Endometrial microvascular endothelial cells (primary cell): ENCODE data around the gene RAB11FIP3. TPM values are rescaled to one million over a fixed set of nuclear protein-coding genes. Genes with fewer than 3 reads are reported as not detected.
"Not testable (repeated sequence)": the region's sequence is repeated elsewhere in the genome, so short reads cannot be mapped to it uniquely, and the experiment has no call there.

Experiments
- in situ Hi-C: cut with HindIII; loops from 2 replicates; pipeline ENCODE4 v1.10.0; 2017; ENCODE audit warnings: low sequenced_read_pairs, low pct_unique_long_range_greater_than_20kb; ENCODE audit errors: inconsistent ontology term
- total RNA-seq: library from RNA; depleted of rRNA; stranded (reverse); fragments of >200 nt; gene quantifications from one replicate; pipeline ENCODE4 v1.2.3, GENCODE V29; 2015; ENCODE audit errors: inconsistent ontology term

The RAB11FIP3 gene
- total RNA-seq, 1 donor from 2014 or later, result 41.7 TPM

DNA sequence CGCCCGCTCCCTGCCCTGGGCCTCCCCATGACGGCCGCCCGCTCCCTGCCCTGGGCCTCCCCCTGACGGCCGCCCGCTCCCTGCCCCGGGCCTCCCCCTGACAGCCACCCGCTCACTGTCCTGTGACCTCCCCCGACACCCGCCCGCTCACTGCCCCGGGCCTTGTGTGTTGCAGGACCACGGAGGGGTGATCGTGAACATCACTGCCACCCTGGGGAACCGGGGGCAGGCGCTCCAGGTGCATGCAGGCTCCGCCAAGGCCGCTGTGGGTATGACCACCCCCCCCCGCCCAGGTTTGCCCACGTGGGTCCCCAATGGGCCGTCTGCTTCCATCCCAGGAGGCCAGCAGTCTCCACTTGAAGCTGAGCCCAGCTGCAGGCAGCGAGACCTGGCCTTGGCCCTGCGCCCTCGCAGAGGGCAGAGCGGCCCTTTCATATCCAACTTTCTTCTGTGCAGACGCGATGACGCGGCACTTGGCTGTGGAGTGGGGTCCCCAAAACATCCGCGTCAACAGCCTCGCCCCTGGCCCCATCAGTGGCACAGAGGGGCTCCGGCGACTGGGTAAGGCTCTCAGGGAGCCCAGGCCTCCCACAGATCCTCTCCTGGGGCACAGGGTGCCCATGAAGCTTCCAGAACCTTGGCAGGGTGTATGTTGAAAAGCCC is 14.8 kb upstream of the RAB11FIP3 start:
- in situ Hi-C loops, result no loop called here

DNA sequence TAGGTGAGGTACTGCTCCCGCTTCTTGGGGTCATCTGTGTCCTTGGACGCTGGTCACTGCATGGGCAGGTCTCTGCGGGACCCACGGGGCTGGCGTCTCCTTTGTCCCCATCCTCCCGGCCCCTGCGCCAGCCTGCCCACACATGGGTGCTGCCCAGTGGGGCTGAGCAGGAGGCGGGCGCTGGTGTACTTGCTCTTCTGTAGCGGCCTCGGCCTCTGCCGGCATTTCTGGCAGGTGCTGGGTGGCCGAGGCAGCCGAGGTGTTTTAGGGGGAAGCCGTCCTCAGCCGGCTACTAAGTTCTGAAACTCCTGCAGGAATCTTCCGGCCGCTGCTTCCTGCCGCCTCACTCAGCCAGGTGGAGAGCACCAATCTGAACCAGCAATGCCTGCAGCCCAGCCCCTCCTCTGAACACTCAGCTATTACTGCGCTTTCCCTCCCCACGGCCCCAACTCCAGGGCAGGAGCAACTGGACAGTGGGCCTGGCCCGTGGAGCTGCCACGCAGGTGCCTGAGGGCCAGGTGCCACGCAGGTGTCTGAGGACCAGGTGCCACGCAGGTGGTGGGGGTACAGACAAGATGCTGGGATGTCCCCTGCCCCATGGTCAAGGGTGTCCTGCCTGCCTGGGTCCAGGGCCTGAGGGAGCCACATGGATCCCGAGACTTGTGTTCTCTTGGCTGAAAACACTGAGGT is 13.7 kb upstream of the RAB11FIP3 start:
- in situ Hi-C loops, result no loop called here

GRCh38 chr16:414395-415169 is 10.9 kb upstream of the RAB11FIP3 start:
- in situ Hi-C loops, result no loop called here

DNA sequence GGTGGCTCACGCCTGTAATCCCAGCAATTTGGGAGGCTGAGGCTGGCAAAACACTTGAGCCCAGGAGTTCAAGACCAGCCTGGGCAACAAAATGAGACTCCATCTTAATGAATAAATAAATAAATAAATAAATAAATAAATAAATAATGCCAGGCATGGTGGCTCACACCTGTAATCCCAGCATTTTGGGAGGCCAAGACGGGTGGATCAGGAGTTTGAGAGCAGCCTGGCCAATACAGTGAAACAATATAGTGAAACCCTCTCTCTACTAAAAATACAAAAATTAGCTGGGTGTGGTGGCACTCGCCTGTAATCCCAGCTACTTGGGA is 10.3 kb upstream of the RAB11FIP3 start:
- in situ Hi-C loops, result not testable (repeated sequence)

DNA sequence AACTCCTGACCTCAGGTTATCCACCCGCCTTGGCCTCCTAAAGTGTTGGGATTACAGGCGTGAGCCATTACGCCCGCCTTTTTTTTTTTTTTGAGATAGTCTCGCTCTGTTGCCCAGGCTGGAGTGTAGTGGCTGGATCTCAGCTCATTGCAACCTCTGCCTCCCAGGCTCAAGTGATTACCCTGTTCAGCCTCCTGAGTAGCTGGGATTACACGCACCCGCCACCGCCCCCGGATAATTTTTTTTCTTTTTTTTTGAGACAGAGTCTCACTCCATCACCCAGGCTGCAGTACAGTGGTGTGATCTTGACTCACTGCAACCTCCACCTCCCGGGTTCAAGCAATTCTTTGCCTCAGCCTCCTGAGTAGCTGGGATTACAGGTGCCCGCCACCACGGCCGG is 3.3 kb upstream of the RAB11FIP3 start:
- in situ Hi-C loops, result not testable (repeated sequence)

- in situ Hi-C loops, result no loop called here
Measured at GRCh38 chr16:424033-424622, 1.3 kb upstream of the RAB11FIP3 start.

GRCh38 chr16:424623-425081 is 797 bp upstream of the RAB11FIP3 start:
- in situ Hi-C loops, result no loop called here

- in situ Hi-C loops, result no loop called here
Measured at GRCh38 chr16:425740-426114, 278 bp downstream of the RAB11FIP3 start.

DNA sequence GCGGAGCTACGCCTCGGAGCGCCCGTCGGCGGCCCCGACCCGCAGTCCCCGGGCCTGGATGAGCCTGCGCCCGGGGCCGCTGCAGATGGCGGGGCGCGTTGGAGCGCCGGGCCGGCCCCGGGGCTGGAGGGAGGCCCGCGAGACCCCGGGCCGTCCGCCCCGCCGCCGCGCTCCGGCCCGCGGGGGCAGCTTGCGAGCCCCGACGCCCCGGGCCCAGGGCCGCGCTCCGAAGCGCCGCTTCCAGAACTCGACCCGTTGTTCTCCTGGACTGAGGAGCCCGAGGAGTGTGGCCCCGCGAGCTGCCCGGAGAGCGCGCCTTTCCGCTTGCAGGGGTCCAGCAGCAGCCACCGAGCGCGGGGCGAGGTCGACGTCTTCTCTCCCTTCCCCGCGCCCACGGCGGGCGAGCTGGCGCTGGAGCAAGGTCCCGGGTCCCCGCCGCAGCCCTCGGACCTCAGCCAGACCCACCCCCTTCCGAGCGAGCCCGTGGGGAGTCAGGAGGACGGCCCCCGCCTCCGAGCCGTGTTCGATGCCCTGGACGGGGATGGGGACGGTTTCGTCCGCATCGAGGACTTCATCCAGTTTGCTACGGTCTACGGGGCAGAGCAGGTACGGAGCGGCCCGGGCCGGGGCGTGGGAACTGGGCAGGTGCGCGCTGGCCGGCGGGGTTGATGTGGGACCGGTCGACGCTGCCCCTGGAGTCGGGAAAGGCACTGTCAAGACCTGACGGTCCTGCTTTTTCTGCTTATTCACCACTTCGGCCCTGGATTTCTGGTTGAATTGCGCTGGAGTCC is 861 bp downstream of the RAB11FIP3 start:
- in situ Hi-C loops, result no loop called here

DNA sequence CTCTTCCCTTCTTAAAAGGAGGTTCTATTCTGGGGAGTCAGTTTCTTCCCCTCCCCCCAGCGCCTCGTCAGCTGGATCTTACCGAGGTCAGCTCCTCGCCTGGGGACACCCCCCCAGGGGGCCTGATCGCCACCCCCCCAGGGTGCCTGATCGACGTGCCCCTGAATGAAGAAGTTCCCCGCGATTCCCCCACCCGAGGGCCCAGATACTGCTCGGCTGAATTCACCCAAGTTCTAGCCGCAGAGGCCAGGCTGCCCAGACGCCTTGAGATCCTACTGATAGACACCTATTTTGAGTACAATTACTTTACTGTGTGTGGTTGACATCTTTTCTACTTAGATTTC is 1.4 kb downstream of the RAB11FIP3 start:
- in situ Hi-C loops, result no loop called here

DNA sequence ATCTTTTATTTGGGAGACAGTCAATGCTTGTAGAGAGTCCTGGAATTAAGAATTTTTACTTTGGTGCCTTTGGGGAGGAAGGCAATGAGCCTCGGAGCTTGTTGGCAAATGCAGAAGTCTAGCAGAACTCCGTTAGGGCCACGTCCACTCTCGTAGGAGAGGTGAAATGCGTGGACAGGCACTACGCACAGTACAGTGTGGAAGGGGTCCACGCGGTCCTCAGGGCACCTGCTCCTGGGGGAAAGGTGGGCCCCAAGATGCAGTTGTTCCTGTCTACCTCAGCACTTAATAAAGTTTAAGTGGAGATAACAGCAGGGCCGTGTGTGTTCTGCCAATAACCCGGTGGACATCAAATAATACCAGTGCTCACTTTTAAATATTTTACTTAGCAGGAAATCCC is 1.8 kb downstream of the RAB11FIP3 start:
- in situ Hi-C loops, result no loop called here

DNA sequence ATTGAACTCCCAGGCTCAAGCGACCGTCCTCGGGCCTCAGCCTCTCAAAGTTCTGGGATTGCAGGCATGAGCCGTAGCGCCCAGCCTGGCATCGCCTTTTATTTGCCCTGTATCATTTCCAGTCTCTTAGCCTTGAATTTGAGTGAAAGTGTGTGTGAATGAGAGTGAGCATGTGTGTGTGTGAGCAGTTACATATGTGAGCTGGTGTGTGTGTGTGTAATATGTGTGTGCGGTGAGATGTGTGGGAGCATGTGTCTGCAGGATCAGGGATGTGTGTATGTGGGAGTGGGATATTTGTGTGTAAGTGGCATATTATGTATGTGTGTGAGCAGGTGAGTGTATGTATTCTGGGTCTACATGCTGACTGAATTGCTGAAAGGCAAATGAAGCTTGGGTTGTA is 5.5 kb downstream of the RAB11FIP3 start:
- in situ Hi-C loops, result no loop called here

- in situ Hi-C loops, result no loop called here
Measured at GRCh38 chr16:440627-441026, 15.2 kb downstream of the RAB11FIP3 start.

- in situ Hi-C loops, result no loop called here
Measured at GRCh38 chr16:441447-441846, 16.0 kb downstream of the RAB11FIP3 start.

GRCh38 chr16:442976-443375 is 17.5 kb downstream of the RAB11FIP3 start:
- in situ Hi-C loops, result no loop called here

- in situ Hi-C loops, result no loop called here
Measured at GRCh38 chr16:444027-444426, 18.6 kb downstream of the RAB11FIP3 start.

DNA sequence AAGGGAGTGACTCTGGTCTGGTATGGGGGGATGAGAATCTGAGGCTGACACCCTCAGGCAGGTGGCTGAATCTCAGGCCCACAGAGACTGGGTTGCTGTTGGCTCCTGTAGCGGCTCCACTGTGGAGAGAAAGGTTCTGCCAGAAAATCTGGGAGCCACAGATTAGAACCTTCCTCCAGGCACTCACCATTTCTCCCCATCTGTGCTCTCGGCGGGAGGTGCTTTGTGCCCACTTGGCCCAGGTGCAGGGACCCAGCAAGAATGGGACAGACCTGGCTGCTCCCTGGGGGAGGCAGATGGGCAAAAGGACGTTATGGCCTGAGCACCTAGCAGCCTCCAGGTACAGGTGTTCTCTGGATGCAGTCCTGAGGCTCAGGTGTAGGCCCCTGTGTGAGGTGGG is 20.1 kb downstream of the RAB11FIP3 start:
- in situ Hi-C loops, result no loop called here

DNA sequence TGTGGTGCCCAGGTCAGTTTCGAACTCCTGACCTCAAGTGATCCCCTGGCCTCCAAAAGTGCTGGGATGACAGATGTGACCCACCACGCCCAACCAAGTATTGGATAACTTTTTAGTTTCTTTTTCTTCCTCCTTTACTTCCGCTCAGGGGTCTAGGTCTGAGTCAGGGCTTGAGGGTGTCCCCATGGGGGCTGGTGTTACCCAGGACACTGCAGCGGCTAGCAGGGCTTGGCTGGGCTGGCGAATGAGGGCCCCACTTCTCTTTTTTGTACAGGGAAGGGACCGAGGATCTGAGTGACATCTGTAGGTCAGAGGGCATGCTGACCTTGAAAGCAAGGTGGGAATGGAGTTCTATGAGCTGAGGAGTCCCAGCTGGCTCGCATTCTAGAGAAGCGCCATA is 24.9 kb downstream of the RAB11FIP3 start:
- in situ Hi-C loops, result no loop called here
